HEK293 (cell line): ENCODE data around the gene KRT222.

Experiments
- CTCF ChIA-PET: fragments of 350-600 bp; formaldehyde crosslinking; extraction: SDS; loops from one replicate; lab custom pipeline; 2021; ENCODE audit warnings: antibody characterized with exemption; lab: Yijun Ruan, JAX
- POLR2A ChIA-PET: fragments of 300-600 bp; formaldehyde crosslinking; extraction: SDS; loops from one replicate; lab custom pipeline; 2020; ENCODE audit warnings: antibody characterized with exemption, inconsistent platforms; lab: Yijun Ruan, JAX
- H3K27ac ChIP-seq: fragments of 200-500 bp; sonication (Bioruptor generic); 2 replicates; pipeline ENCODE4 v1.5.1; 2014; ENCODE audit warnings: low read depth, low read length, control low read depth, inconsistent platforms; ENCODE audit errors: extremely low read depth
- H3K36me3 ChIP-seq, 2 experiments: fragments of 200-500 bp in 1 of 2; sonication (Bioruptor generic) in 1 of 2; 1 replicate in 1 of 2; 2 replicates in 1 of 2; pipeline ENCODE4 v1.5.1; 2014 to 2017; ENCODE audit warnings: inconsistent platforms in 2 of 2, low read length in 2 of 2; ENCODE audit not compliant: control insufficient read depth in 2 of 2, insufficient read depth in 1 of 2
- H3K4me1 ChIP-seq: fragments of 200-500 bp; sonication (Bioruptor generic); 2 replicates; pipeline ENCODE4 v1.5.1; 2014; ENCODE audit warnings: mild to moderate bottlenecking, low read length, inconsistent platforms; ENCODE audit not compliant: control insufficient read depth, insufficient read depth
- H3K4me3 ChIP-seq: 2 replicates; pipeline ENCODE4 v1.5.1; 2011; ENCODE audit warnings: low read depth, mild to moderate bottlenecking, control low read depth, low read length, moderate library complexity
- H3K9me3 ChIP-seq: fragments of 200-500 bp; sonication (Bioruptor generic); 2 replicates; pipeline ENCODE4 v1.5.1; 2014; ENCODE audit warnings: low read depth, low read length, inconsistent platforms; ENCODE audit not compliant: control insufficient read depth, insufficient read depth
- BCL11A ChIP-seq: fragments of 450-650 bp; formaldehyde crosslinking; IDR thresholded peaks from 2 replicates; pipeline ENCODE4 v1.5.1; 2016; ENCODE audit warnings: low read depth, missing biosample characterization, missing genetic modification characterization
- SP7 ChIP-seq: fragments of 450-650 bp; formaldehyde crosslinking; IDR thresholded peaks from 2 replicates; pipeline ENCODE4 v1.5.1; 2016; ENCODE audit warnings: missing biosample characterization, missing genetic modification characterization
- ZBTB21 ChIP-seq: fragments of 450-650 bp; formaldehyde crosslinking; IDR thresholded peaks from 2 replicates; pipeline ENCODE4 v1.5.1; 2017; ENCODE audit warnings: missing biosample characterization, missing genetic modification characterization
- ZBTB49 ChIP-seq: fragments of 450-650 bp; formaldehyde crosslinking; IDR thresholded peaks from 2 replicates; pipeline ENCODE4 v1.5.1; 2016; ENCODE audit warnings: missing biosample characterization, missing genetic modification characterization, low read depth
- ZBTB8A ChIP-seq: fragments of 450-650 bp; formaldehyde crosslinking; IDR thresholded peaks from 2 replicates; pipeline ENCODE4 v1.5.1; 2016; ENCODE audit warnings: missing biosample characterization, missing genetic modification characterization
- ZNF133 ChIP-seq: fragments of 450-650 bp; formaldehyde crosslinking; IDR thresholded peaks from 2 replicates; pipeline ENCODE4 v1.5.1; 2016; ENCODE audit warnings: missing biosample characterization, missing genetic modification characterization
- ZNF2 ChIP-seq: fragments of 450-650 bp; formaldehyde crosslinking; IDR thresholded peaks from 2 replicates; pipeline ENCODE4 v1.5.1; 2016; ENCODE audit warnings: missing biosample characterization, missing genetic modification characterization
- ZNF302 ChIP-seq: fragments of 450-650 bp; formaldehyde crosslinking; IDR thresholded peaks from 2 replicates; pipeline ENCODE4 v1.5.1; 2016; ENCODE audit warnings: missing biosample characterization, missing genetic modification characterization, low read depth
- ZNF529 ChIP-seq: fragments of 450-650 bp; formaldehyde crosslinking; IDR thresholded peaks from 2 replicates; pipeline ENCODE4 v1.5.1; 2017; ENCODE audit warnings: missing genetic modification characterization, missing biosample characterization; ENCODE audit not compliant: insufficient replicate concordance
- ZNF561 ChIP-seq: fragments of 450-650 bp; IDR thresholded peaks from 2 replicates; pipeline ENCODE4 v1.5.1; 2018; ENCODE audit warnings: missing biosample characterization, missing genetic modification characterization, borderline replicate concordance
- ZNF843 ChIP-seq: fragments of 450-650 bp; formaldehyde crosslinking; IDR thresholded peaks from 2 replicates; pipeline ENCODE4 v1.5.1; 2016; ENCODE audit warnings: missing biosample characterization, missing genetic modification characterization

The KRT222 gene

DNA sequence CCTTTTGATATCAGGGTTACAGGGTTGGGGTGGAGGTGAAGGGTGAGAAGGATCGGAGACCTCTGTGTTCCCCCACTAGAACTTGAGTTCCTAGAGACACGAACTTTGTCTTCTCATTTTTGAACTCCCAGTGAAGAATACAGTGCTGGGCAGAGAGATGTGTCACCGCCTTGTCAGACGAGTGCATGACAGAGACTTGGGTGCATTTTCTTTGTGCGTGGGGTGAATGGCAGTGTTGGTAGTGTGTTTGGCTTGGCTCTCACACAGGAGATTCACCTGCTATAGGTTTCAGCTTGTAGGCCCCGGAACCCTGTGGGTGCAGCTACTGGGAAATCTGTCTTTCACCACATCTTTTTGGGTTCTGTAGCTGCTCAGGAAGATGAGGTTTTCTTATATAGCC is 59.7 kb downstream of the KRT222 start:
- Histone ChIP-seq H3K27ac (no peak overlapping the region), H3K4me1 (no peaks in the 10 kb centered on the region), H3K36me3 (no peaks in the 10 kb centered on the region), H3K9me3 (no peaks in the 10 kb centered on the region), H3K4me3 (no peak overlapping the region)
- ChIA-PET POLR2A (interaction anchor here (0.7 to 1.3 kb wide), 2 partner anchors 10 to 1084 kb away, joined by 3 to 4 read pairs; no protein-coding TSS in a partner anchor), CTCF (interaction anchor here (1.0 kb wide), 1 partner anchor 155 kb away, joined by 3 read pairs; no protein-coding TSS in a partner anchor)
- TF ChIP-seq ZNF302 (tag by site-specific recombination), result no peak
- TF ChIP-seq ZBTB49 (tag by site-specific recombination), result no peak
- TF ChIP-seq ZNF529 (tag by site-specific recombination), result no peak
- TF ChIP-seq SP7 (tag by site-specific recombination), result no peak
- TF ChIP-seq BCL11A (tag by site-specific recombination), result no peak
- TF ChIP-seq ZBTB8A (tag by site-specific recombination), result no peak
- TF ChIP-seq ZNF2 (tag by site-specific recombination), result no peak
- no peak for TF ChIP-seq ZNF561 (tag by site-specific recombination)
- TF ChIP-seq ZBTB21 (tag by site-specific recombination), result no peak
- TF ChIP-seq ZNF843 (tag by site-specific recombination), result no peak
- no peak for TF ChIP-seq ZNF133 (tag by site-specific recombination)
